LNCAP (cell line): ENCODE measurements around the gene OTC.

ENCODE experiments used
- TF ChIP-seq, protein P1 (sequence below): fragments of 450-650 bp; IDR thresholded peaks from 2 replicates; pipeline ENCODE4 v1.5.1; 2017; ENCODE audit warnings: mild to moderate bottlenecking

Gene OTC

DNA sequence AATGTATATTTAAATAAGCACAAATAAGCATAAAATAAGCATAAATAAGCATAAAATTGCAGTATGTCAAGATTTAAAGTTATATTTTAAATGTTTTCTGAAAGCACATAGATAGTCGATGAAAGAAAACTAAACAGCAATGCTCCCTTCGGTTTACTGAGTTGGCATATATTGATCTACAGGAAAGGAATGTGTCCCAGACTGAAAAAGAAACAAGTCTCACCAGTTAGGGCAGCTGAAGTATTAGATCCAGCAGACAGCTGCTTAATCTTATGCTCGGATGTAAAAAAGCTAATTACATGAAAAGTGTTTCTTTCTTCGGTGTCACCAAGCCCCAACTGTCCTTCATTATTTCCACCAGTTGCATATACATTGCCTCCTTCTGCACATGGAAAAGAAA is 33.8 kb upstream of the OTC start:
- TF ChIP-seq, protein P1, sequence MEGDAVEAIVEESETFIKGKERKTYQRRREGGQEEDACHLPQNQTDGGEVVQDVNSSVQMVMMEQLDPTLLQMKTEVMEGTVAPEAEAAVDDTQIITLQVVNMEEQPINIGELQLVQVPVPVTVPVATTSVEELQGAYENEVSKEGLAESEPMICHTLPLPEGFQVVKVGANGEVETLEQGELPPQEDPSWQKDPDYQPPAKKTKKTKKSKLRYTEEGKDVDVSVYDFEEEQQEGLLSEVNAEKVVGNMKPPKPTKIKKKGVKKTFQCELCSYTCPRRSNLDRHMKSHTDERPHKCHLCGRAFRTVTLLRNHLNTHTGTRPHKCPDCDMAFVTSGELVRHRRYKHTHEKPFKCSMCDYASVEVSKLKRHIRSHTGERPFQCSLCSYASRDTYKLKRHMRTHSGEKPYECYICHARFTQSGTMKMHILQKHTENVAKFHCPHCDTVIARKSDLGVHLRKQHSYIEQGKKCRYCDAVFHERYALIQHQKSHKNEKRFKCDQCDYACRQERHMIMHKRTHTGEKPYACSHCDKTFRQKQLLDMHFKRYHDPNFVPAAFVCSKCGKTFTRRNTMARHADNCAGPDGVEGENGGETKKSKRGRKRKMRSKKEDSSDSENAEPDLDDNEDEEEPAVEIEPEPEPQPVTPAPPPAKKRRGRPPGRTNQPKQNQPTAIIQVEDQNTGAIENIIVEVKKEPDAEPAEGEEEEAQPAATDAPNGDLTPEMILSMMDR = no peak

DNA sequence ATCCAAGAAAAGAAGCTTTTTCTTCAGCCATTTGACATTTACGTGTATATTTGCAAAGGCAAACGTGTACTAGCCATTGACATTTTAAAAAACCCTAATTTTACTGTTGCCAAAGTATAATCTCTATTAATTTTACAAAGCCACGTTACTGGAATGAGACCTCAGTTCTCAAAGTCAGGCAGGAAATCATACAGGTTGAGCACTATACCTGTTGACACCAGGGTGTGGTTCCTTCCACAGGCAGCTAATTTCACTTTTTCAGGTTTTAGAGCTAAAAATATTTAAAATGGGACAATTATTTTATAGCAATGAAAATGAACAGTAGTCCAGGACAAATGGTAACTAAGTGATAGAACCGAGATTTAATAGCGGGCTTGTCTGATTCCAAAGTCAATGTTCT is 31.6 kb upstream of the OTC start:
- TF ChIP-seq, protein P1 = no peak

DNA sequence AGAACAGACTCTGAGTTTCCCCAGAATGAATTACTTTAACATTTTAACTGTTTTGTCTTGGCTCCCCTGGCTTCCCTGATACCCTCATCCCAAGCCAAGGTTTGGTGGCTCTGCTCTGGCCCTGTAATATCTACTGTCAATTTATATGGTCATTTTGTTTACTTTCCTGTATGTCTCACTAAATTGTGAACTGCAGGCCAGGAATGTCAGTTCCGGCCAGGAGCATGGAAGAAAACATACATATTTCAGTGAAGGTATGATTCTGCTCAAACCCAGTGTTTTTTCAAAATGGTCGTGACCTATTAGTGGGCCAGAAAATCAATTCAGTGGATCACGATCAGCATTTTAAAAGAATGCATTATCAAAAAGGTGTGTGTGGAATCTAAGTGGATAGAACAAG is 26.3 kb upstream of the OTC start:
- TF ChIP-seq, protein P1 = no peak

DNA sequence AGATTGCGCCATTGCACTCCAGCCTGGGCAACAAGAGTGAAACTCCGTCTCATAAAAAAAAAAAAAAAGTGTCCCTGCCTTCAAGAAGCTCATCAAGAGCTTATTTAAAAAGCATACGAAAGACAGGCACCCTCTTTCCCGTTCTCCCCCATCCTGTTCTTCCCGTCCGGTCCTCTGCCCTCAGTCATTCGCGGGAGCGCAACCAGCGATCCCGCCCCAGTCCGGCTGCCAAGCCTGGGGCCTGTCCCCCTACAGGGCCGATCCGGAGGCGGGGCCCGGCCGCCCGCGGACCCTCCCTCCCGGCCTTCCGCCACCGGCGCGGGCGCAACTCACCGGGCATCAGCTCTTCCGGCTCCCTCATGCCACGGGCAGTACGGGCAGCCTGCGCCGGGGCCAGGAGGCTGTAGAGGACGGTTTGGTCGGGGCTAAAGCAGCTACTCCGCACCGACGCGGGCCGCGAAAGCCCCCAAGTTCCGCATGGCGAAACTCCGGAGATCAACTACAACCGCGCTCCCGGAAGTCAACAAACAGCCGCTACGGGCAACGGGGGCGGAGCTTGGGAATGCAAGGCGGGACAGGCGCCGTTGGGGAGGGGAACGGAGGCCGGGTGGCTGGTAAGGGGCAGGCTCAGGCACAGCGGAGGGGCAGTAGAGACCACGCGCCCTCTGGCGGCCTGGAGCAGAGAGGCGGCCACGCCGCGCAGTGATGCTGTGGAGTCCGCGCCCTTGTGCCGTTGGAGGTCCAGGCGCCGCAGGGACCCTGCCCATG is 25.2 kb upstream of the OTC start, which contains the start of gene RPGR:
Gene RPGR (minus strand): TSS at position 503 of the 768 bp plus-strand sequence. CDS start 142 bp downstream, at position 361.
- TF ChIP-seq, protein P1 = peak; percentile 66

DNA sequence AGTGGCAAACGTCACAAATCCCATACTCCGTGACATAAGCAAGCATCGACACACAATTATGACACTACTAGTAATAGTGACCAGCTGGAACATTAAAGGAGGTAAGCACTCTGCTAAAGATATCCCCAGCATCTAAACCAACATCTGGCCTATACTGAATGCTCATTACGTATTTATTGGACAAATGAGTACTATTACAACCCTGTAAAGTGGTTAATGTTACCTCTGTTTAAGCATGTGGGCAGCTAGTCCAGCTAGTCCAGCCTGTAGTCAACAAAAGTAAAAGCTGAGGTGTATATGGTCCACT is 24.7 kb upstream of the OTC start:
- TF ChIP-seq, protein P1 = 0 out of 2 replicates have a peak, but pooled peaks have one; percentile 12

DNA sequence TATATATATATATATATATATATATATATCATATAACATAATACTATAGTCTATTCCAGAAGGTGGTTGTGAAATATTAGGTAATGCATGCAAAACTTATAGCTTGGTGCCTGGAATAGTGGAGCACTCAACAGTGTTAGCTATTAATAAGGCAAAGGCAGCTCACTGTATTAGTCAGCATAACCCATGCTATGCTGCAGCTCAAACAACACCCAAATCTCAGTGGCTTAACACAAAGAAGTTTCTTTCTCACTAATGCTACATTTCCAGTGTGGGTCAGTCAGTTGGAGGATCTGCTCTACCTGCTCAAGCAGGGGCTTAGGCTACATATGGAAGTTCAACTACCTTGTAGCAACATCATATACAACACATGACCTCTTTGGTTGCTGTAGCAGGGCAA is 19.9 kb upstream of the OTC start:
- TF ChIP-seq, protein P1 = no peak

DNA sequence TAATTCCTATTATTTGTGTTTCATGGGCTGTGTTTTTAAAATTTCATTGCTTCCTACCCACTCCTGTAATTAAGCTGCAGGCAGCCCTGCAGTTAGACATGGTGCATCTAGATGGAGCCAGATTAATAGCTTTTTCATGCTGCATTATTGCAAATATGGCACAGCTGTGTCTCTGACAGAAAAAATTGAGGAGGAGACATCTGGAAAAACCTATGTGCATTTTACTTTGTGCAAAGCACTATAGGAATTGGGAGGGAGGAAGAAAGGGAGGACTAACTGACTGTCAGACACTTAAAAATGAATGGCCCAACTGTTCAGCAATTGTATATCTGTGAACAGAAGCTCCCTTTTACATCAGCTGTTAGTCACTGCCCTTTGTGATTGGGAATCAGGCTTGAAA is 17.0 kb upstream of the OTC start:
- TF ChIP-seq, protein P1 = peak; percentile 46; the same call in 1 of the 2 replicates
